GM06990 (cell line): ENCODE results near the gene SLC9A9.

Experiments
- DNase-seq: peaks from one replicate; pipeline ENCODE4 v3.0.0-alpha.2; 2011; ENCODE audit not compliant: insufficient read length; ENCODE audit errors: extremely low read depth
- H3K27me3 ChIP-seq: replicated peaks from 2 replicates; pipeline ENCODE4 v1.6.0; 2011; ENCODE audit warnings: low read length; ENCODE audit not compliant: control insufficient read depth, insufficient read depth
- H3K36me3 ChIP-seq: 2 replicates; pipeline ENCODE4 v1.5.1; 2011; ENCODE audit warnings: low read length; ENCODE audit not compliant: control insufficient read depth, insufficient read depth
- H3K4me3 ChIP-seq: replicated peaks from 2 replicates; pipeline ENCODE4 v1.5.1; 2011; ENCODE audit warnings: low read depth, mild to moderate bottlenecking, control low read depth, low read length
- TF ChIP-seq, protein P1 (sequence below): IDR thresholded peaks from 2 replicates; pipeline ENCODE4 v1.5.1; 2011; ENCODE audit warnings: low read length, control low read depth, mild to moderate bottlenecking, inconsistent platforms; ENCODE audit not compliant: insufficient read depth, poor library complexity, severe bottlenecking

The SLC9A9 gene

DNA sequence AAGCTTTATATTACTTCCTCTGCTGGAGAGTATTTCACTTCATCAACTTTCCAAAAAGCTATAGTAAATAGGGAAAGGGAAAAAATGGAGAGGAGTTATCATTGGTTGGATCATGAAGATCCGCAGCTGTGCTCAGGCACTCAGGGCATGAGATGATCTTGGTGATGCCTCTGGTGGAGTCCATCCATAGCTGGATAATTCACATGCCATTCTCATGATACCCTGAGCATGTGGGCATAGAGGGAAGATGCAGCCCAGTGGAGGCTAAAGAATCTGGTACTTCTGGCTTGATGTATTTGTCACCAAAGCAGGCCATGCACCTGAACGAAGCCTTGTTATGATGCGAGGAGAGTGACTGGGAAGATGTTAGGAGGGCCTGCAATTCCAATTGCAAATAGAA is 578.5 kb downstream of the SLC9A9 start:
- no peak for DNase-seq
- no peak overlapping the region for H3K4me3 ChIP-seq
- TF ChIP-seq, protein P1, sequence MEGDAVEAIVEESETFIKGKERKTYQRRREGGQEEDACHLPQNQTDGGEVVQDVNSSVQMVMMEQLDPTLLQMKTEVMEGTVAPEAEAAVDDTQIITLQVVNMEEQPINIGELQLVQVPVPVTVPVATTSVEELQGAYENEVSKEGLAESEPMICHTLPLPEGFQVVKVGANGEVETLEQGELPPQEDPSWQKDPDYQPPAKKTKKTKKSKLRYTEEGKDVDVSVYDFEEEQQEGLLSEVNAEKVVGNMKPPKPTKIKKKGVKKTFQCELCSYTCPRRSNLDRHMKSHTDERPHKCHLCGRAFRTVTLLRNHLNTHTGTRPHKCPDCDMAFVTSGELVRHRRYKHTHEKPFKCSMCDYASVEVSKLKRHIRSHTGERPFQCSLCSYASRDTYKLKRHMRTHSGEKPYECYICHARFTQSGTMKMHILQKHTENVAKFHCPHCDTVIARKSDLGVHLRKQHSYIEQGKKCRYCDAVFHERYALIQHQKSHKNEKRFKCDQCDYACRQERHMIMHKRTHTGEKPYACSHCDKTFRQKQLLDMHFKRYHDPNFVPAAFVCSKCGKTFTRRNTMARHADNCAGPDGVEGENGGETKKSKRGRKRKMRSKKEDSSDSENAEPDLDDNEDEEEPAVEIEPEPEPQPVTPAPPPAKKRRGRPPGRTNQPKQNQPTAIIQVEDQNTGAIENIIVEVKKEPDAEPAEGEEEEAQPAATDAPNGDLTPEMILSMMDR, result no peak
- H3K36me3 ChIP-seq, result no peaks in the 10 kb centered on the region
- no peaks in the 10 kb centered on the region for H3K27me3 ChIP-seq

DNA sequence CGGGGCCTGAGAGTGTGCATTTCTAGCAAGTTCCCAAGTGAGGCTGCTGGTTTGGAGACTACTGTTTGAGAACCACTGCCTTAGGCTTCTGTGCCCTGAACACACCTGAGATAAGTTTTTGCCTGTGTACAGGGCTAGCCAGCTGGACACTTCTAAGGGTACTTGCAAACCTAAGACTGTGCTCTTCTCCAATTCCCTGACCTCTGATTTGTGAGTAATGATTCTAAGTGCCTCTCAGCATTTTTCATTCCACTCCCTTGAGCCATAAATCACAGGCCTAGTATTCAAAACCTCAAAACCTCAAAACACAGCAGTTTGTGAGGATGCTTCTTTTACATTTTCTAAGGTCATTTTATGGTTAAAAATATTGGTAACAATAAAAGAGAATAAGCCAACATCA is 580.3 kb downstream of the SLC9A9 start:
- Histone ChIP-seq H3K27me3 (no peaks in the 10 kb centered on the region), H3K36me3 (no peaks in the 10 kb centered on the region), H3K4me3 (no peak overlapping the region)
- TF ChIP-seq, protein P1, result no peak
- no peak for DNase-seq

DNA sequence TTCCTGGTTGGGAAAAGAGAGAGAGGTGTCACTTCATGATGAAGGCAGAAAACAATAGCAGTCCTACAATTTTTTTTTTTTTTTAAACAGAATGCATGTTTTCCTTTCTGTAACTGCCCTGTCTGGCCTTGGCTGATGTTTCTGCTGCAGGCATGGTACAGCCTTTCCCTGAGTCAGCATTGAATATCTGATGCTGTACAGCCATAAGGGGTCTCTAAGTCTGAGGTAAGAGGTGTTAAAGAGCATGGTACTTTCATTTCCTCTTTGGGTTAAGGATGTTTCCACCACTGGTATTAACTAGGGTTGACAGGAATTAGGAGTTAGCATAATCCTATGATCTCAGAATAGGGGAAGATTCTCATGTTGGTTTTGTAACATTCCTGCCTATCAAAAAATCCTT is 581.3 kb downstream of the SLC9A9 start:
- TF ChIP-seq, protein P1, result no peak
- Histone ChIP-seq H3K36me3 (no peaks in the 10 kb centered on the region), H3K4me3 (no peak overlapping the region), H3K27me3 (no peaks in the 10 kb centered on the region)
- DNase-seq, result no peak

DNA sequence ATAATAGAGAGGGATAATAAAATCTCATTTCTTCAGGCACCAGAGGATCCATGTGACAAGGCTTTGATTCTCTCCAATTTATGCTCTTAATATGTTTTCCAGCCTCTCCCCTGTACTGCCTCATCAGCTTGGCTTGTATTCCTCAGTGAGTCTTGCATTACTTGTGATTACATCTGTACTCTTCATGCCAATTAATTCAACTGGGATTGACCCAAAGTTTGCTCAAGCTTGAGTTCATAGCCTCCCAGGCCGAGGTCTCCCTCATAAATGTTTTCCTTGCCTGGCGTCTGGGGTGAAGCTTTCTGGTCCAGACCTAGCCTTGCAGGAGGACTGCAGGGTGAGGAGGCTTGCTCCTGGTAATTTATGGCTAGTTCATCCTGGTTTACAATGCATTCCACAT is 581.8 kb downstream of the SLC9A9 start:
- DNase-seq, result no peak
- TF ChIP-seq, protein P1, result no peak
- Histone ChIP-seq H3K27me3 (no peaks in the 10 kb centered on the region), H3K4me3 (no peak overlapping the region), H3K36me3 (no peaks in the 10 kb centered on the region)

DNA sequence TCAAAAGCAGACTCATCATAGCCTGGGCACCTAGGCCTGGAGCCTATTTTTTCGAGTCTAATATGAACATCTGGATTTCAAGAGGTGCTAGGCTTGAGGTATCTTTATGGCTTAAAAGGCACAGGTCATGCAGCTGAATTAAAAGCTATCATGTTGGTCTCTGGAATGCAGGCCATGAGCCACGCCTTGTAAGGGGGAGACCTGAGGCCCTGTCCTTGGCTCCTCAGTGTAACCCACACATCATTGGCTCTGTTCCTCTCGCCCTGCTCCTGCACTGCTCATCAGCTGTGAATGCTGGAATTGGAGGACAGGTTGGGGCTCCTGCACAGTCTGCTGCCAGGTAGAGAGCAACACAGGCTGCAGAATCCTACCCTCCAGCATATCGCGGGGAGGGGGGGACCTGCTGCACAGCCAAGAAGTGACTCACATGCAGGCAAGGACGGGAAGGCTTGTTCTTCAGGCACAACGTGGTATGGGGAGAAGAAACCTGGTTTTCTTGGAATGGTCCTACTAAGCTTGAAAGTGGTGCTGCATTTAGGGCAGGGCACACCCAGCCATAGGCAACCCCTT is 582.7 kb downstream of the SLC9A9 start:
- Histone ChIP-seq H3K4me3 (no peak overlapping the region), H3K27me3 (no peaks in the 10 kb centered on the region), H3K36me3 (no peaks in the 10 kb centered on the region)
- TF ChIP-seq, protein P1, result no peak
- DNase-seq, result no peak

DNA sequence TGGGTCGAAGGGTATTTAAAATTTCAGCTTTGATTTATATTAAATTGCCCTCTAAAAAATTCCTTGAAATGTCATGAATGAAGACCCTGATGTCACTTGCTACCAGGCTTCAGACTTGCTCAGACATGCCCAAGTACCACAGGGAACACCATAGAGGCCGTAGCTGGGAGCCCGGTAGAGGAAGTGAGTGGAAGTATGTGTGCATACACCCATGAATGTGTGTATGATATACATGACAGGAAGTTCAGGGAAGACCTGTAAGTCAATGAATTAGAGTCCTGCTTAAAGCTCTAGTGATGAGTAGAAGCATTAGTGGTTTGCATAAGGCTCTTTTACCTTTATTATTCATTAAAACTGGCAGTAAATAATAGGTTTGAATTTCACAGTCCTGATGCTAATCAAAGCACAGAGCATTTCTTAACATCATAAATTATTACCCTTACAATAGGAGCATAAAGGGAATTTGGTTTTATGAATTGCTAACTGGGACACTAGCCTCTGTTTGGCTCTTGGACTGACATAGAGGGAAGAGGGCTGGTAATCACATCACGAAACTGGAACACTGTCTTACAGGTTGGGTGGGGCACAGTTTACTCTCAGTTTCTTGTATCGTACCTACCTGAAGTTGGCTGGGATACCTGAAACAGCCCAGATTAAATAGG is 584.3 kb downstream of the SLC9A9 start:
- no peak for DNase-seq
- Histone ChIP-seq H3K4me3 (no peak overlapping the region), H3K27me3 (no peaks in the 10 kb centered on the region), H3K36me3 (no peaks in the 10 kb centered on the region)
- TF ChIP-seq, protein P1, result no peak
